Measurements from ENCODE around the gene TFEB. TPM values are rescaled to one million over a fixed set of nuclear protein-coding genes. Genes with fewer than 3 reads are reported as not detected.

The TFEB gene
- total and polyA plus RNA-seq, 2 donors (not counting 3 experiments of a cell fraction or from before 2014, with no cell fraction given) = 4.9 to 6.6 TPM

- dilution Hi-C loops (cut with MboI; ENCODE audit: extremely low pct_ligation_motif_present, low sequenced_read_pairs) = no loop called here
- Histone ChIP-seq H3K27me3 (ENCODE audit: control insufficient read depth in 2 of 2, insufficient read depth in 2 of 2, low read length in 2 of 2) (peaks cover 8 to 13% of the 10 kb centered on the region in 2 experiments), H3K4me3 (replicated peaks in 1 of 3; ENCODE audit: insufficient read depth in 1 of 3, low read depth in 1 of 3, low read length in 3 of 3) (no peak overlapping the region), H3K36me3 (ENCODE audit: control insufficient read depth in 2 of 2, extremely low read depth in 1 of 2, insufficient read depth in 2 of 2, low read length in 2 of 2) (peaks cover 0 to 8% of the 10 kb centered on the region in 2 experiments), H3K9me1 (replicated peaks; ENCODE audit: control insufficient read depth, extremely low read depth, insufficient read depth, low read length) (no peaks in the 10 kb centered on the region), H3K9me3 (replicated peaks; ENCODE audit: control insufficient read depth, insufficient read depth, low read length) (no peaks in the 10 kb centered on the region), H3K79me2 (ENCODE audit: control insufficient read depth, insufficient read depth, low read length) (no peaks in the 10 kb centered on the region), H3K9ac (replicated peaks; ENCODE audit: extremely low read depth, insufficient read depth, low read length) (no peak overlapping the region), H3K4me1 (ENCODE audit: control insufficient read depth, extremely low read depth, insufficient read depth, low read length) (peaks cover 17% of the 10 kb centered on the region), H3K4me2 (ENCODE audit: insufficient read depth, low read length) (no peak overlapping the region), H2AFZ (ENCODE audit: low read depth, low read length) (no peak overlapping the region), H3K27ac (ENCODE audit: insufficient read depth, low read depth, low read length) (no peak overlapping the region), H4K20me1 (replicated peaks; ENCODE audit: control insufficient read depth, extremely low read depth, insufficient read depth, low read length) (no peaks in the 10 kb centered on the region)
- BruUV-seq (replicated peaks) = no TSS peak
- intact Hi-C loops (cut with micrococcal nuclease) = no loop called here
- no peak for DNase-seq (ENCODE audit: low read depth, low spot score)
- POLR2A ChIA-PET = no interaction called here
- TF ChIP-seq JUN (IDR thresholded peaks at IDR 0.05; ENCODE audit: borderline replicate concordance, insufficient read depth, insufficient read length, low read depth) (no peak), EZH2 (IDR thresholded peaks at IDR 0.05; ENCODE audit: borderline replicate concordance, low read depth, low read length, severe bottlenecking) (no peak), FOS (IDR thresholded peaks at IDR 0.05; ENCODE audit: borderline replicate concordance, insufficient read depth, low read length) (no peak), POLR2AphosphoS5 (IDR thresholded peaks at IDR 0.05; ENCODE audit: insufficient read depth, low read depth, low read length) (no peak), MAX (IDR thresholded peaks at IDR 0.05; ENCODE audit: insufficient read depth, insufficient read length) (no peak), POLR2A (IDR thresholded peaks at IDR 0.05; ENCODE audit: low read depth, low read length) (no peak), MYC (IDR thresholded peaks at IDR 0.05; ENCODE audit: low read depth, low read length) (no peak), GATA2 (IDR thresholded peaks at IDR 0.05; ENCODE audit: insufficient read depth, insufficient read length, low read depth, low read length) (no peak), CTCF (IDR thresholded peaks at IDR 0.05; ENCODE audit: extremely low read depth in 1 of 2, insufficient read depth in 1 of 2, low read depth in 1 of 2, low read length in 2 of 2) (no peak)
- CTCF ChIA-PET = interaction anchor here (1.7 to 3.0 kb wide), 3 partner anchors 21 to 55 kb away, joined by 4 to 14 read pairs (median 7); no protein-coding TSS in a partner anchor
- no peak for FAIRE-seq
Measured at GRCh38 chr6:41657131-41658094, 78.0 kb downstream of the TFEB start.

All from endothelial cell of umbilical vein (primary cell).